Psoas muscle (tissue), 8 donors: ENCODE results near the gene AATF. TPM values are rescaled to one million over a fixed set of nuclear protein-coding genes. Genes with fewer than 3 reads are reported as not detected.
A peak's percentile ranks its signal among the peaks of the same experiment; 100 is the strongest.

ENCODE experiments used
- ATAC-seq, 4 donors: fragments of 200-7000 bp; cut with Tn5 transposase; one replicate each; pipeline ENCODE4 v1.9.1; 2020; ENCODE audit warnings: moderate library complexity in 3 of 4, mild to moderate bottlenecking in 2 of 4
- DNase-seq, 2 donors: peaks; one replicate each; pipeline ENCODE4 v3.0.0-alpha.2; 2020
- H3K27ac ChIP-seq: fragments of 200-600 bp; one replicate; pipeline ENCODE4 v1.8.0; 2022
- H3K27me3 ChIP-seq, 3 donors: fragments of 200-600 bp in 1 of 3; one replicate each; pipeline versions ENCODE4 v1.6.1 to v1.8.0; 2013 to 2022; ENCODE audit warnings: low read length in 2 of 3, mild to moderate bottlenecking in 2 of 3, moderate library complexity in 1 of 3; ENCODE audit not compliant: insufficient read depth in 3 of 3
- H3K36me3 ChIP-seq, 2 donors: fragments of 200-600 bp in 1 of 2; one replicate each; pipeline versions ENCODE4 v1.6.1 to v1.8.0; 2013 to 2022; ENCODE audit warnings: low read depth in 1 of 2, mild to moderate bottlenecking in 1 of 2, moderate library complexity in 1 of 2; ENCODE audit not compliant: insufficient read depth in 1 of 2
- H3K4me1 ChIP-seq: fragments of 200-600 bp; one replicate; pipeline ENCODE4 v1.8.0; 2022
- H3K4me3 ChIP-seq: fragments of 200-600 bp; one replicate; pipeline ENCODE4 v1.8.0; 2022; ENCODE audit warnings: mild to moderate bottlenecking
- H3K9me3 ChIP-seq: fragments of 200-600 bp; one replicate; pipeline ENCODE4 v1.8.0; 2022
- WGBS, 3 donors: extraction: QIAGEN DNeasy Blood & Tissue Kit; methylation state at CpG; one replicate each; pipeline versions ENCODE4 v1.1.6 to v1.1.7; 2013; 5-methylcytosine and 5-hydroxymethylcytosine counted together
- intact Hi-C, 2 donors: fragments of 100-400 bp; cut with DNase I; formaldehyde crosslinking; loops; one replicate each; pipeline versions ENCODE4 v1.11.0 to v1.14.2; 2022
- polyA plus RNA-seq, 3 donors: library from polyadenylated mRNA; stranded (reverse); fragments of 200-250 nt; gene quantifications; one replicate each; pipeline ENCODE4 v1.2.3, GENCODE V29; 2013
- total RNA-seq, 4 donors: library from RNA; stranded (reverse); fragmentation: NEBNext Ultra II Directional in 2 of 4; extraction: Animal tissue kit (Norgen Biotek cat#: 25700) in 2 of 4; gene quantifications; one replicate each; pipeline versions ENCODE4 v1.2.1 to v1.2.4, GENCODE V29; 2021 to 2023
- TF ChIP-seq, protein P1 (sequence below): fragments of 200-600 bp; IDR thresholded peaks from one replicate; pipeline ENCODE4 v1.8.0; 2022; ENCODE audit warnings: antibody characterized with exemption
- donor health status: healthy with polysubstance abuse.
- donor health status: DM: no; HTN: no; CAD: no; lungs with moderate emphysema.
- donor health status: Bipolar disorder and iron deficiency.
- donor health status: healthy.
- donor health status: DM: yes; HTN: yes; CAD: no.
- donor health status: DM: no; HTN: no; CAD: no.
- donor health status: DM: no; HTN: no; CAD: no.
- donor health status: DM: yes; HTN: yes; CAD: no.

The AATF gene
- total and polyA plus RNA-seq, 7 donors: 23.5 to 54.8 (median 40.6) TPM

DNA sequence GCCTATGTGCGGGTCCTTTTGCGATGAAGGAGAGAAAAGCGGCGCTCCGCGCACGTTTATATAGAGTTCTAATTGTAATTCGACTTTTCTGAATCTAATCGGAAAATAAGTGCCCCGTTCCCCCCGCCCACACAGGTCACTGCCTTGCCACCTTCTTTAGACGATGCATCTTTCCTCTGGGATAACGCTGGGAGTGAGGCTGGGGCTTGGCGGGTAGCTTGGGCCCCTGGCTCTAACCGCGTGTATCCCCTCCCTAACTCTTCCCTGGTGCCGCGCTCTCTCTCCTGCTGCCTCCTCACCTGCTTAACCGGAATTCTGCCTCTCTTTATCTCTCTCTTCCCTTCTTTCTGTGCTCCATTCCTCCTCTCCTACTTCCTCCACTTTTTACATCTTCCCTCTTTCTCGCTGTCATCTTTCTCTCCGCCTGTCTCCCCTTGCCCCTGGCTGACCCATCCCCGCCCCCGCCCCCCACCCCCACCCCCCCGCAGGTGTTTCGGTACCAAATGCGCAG is 8.9 kb upstream of the AATF start:
- intact Hi-C loops: loop anchor here in 1 of 2 donors (10.0 kb wide), 2 partner anchors 305 to 405 kb away; partner anchors contain the start of genes MYO19 and PIGW
- WGBS, 3 donors: 3 to 5% (median 4%) methylated on average over 26 of the region's 26 CpGs
- Histone ChIP-seq H3K27ac (no peak overlapping the region), H3K9me3 (no peaks in the 10 kb centered on the region), H3K27me3 (peaks cover 0 to 100% (median 80%) of the 10 kb centered on the region in 3 donors), H3K36me3 (no peaks in the 10 kb centered on the region), H3K4me3 (no peak overlapping the region), H3K4me1 (peaks cover 49% of the 10 kb centered on the region)
- TF ChIP-seq, protein P1, sequence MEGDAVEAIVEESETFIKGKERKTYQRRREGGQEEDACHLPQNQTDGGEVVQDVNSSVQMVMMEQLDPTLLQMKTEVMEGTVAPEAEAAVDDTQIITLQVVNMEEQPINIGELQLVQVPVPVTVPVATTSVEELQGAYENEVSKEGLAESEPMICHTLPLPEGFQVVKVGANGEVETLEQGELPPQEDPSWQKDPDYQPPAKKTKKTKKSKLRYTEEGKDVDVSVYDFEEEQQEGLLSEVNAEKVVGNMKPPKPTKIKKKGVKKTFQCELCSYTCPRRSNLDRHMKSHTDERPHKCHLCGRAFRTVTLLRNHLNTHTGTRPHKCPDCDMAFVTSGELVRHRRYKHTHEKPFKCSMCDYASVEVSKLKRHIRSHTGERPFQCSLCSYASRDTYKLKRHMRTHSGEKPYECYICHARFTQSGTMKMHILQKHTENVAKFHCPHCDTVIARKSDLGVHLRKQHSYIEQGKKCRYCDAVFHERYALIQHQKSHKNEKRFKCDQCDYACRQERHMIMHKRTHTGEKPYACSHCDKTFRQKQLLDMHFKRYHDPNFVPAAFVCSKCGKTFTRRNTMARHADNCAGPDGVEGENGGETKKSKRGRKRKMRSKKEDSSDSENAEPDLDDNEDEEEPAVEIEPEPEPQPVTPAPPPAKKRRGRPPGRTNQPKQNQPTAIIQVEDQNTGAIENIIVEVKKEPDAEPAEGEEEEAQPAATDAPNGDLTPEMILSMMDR: no peak
- DNase-seq: no peak
- no peak for ATAC-seq

DNA sequence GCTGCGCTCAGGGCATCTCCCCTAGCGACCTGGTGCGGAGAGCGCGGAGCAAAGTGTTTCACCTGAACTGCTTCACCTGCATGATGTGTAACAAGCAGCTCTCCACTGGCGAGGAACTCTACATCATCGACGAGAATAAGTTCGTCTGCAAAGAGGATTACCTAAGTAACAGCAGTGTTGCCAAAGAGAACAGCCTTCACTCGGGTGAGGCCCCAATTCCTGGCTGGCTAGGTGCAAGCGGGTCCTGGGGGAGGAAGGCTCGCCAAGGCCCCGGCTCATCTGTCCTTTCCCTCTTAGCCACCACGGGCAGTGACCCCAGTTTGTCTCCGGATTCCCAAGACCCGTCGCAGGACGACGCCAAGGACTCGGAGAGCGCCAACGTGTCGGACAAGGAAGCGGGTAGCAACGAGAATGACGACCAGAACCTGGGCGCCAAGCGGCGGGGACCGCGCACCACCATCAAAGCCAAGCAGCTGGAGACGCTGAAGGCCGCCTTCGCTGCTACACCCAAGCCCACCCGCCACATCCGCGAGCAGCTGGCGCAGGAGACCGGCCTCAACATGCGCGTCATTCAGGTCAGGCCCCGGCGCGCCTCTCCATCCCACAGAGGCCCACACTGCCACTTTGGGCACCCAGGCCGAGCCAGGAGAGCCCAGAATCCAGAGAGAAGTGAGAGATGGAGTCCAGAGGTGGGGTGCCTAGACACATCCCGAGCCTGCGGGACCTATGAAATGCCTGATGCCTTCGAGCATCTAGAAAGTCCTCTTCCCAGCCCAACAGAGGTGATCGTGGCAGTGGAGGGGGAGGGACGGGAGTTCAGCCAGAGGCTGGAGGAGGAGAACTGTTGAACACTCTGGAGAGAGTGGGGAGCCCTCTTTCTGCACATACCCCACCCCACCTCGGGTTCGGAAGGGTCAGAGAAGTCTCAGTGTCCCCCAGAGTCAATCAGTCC is 8.2 kb upstream of the AATF start:
- DNase-seq (no peak), ATAC-seq (no peak)
- Histone ChIP-seq H3K27ac (no peak overlapping the region), H3K4me1 (peaks cover 47% of the 10 kb centered on the region), H3K4me3 (no peak overlapping the region), H3K36me3 (no peaks in the 10 kb centered on the region), H3K9me3 (no peaks in the 10 kb centered on the region), H3K27me3 (peaks cover 0 to 100% (median 73%) of the 10 kb centered on the region in 3 donors)
- TF ChIP-seq, protein P1: no peak
- WGBS, 3 donors: 3 to 5% (median 4%) methylated on average over 52 of the region's 52 CpGs
- intact Hi-C loops: loop anchor here in 1 of 2 donors (10.0 kb wide), 2 partner anchors 306 to 406 kb away; partner anchors contain the start of genes MYO19 and PIGW

DNA sequence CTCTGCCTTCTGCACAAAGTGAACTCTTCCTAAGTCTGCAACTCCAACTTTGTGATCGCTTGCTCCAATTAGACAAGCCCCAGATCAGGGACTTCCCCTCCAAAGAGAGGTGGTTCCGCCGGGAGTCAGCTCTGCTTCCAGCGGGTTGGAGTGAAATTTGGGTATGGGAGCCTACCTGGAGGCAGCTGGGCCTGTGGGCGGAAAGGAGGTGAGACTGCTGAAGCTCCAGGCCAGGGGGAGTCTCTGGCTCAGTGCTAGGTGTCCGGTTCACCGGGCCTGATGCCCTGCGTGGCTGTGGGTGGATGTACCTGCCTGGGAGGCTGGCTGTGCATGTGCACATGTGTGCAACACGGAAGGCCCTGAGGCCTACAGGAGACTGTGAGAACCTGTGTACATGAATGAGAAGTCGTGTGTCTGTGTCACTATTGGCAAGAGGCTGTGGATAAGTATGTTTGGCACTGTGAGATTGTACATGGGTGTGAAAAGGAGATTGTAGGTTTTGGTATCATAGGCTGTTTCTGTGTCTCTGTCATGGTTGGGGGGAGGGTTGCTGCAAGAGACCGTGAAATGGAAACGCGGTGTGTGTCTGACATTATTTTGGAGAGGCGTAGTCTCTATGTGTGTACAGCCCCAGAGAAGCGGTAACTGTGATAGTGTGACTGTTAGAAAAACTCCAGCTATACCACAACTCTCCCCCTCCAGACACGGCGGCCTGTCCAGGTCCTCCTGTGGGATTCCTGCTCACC is 7.3 kb upstream of the AATF start:
- Histone ChIP-seq H3K27me3 (peaks cover 0 to 100% (median 71%) of the 10 kb centered on the region in 3 donors), H3K4me1 (peaks cover 39% of the 10 kb centered on the region), H3K4me3 (peak overlapping the region; percentile 45), H3K36me3 (no peaks in the 10 kb centered on the region), H3K27ac (no peak overlapping the region), H3K9me3 (no peaks in the 10 kb centered on the region)
- ATAC-seq (no peak), DNase-seq (no peak)
- intact Hi-C loops: loop anchor here in 1 of 2 donors (10.0 kb wide), 2 partner anchors 307 to 407 kb away; partner anchors contain the start of genes MYO19 and PIGW
- TF ChIP-seq, protein P1: no peak
- WGBS, 3 donors: 16 to 19% (median 19%) methylated on average over 17 of the region's 17 CpGs

DNA sequence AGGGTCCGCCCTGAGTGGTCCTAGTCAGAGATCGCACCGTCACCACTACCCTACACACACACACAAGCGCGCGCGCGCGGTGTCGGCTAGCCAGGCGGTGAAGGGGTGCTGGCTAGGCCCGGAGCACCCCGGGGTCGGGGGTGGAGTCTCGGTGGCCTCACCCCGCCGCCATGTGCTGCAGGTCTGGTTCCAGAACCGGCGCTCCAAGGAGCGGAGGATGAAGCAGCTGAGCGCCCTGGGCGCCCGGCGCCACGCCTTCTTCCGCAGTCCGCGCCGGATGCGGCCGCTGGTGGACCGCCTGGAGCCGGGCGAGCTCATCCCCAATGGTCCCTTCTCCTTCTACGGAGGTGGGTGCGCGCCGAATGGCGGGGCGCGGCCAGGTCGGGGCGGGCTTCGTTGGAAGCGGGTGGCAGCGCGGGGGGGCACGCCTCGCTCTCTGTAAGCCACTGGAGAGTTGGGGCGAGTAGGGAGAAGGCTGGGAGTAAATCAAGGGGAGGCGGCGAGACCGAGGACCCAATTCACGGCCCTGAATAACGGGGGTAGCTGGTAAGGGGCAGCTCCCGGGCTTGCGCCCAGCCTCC is 6.6 kb upstream of the AATF start:
- Histone ChIP-seq H3K4me1 (peaks cover 35% of the 10 kb centered on the region), H3K27ac (no peak overlapping the region), H3K9me3 (no peaks in the 10 kb centered on the region), H3K4me3 (peak overlapping the region; percentile 45), H3K36me3 (no peaks in the 10 kb centered on the region), H3K27me3 (peaks cover 4 to 100% (median 71%) of the 10 kb centered on the region in 3 donors)
- ATAC-seq (no peak), DNase-seq (no peak)
- intact Hi-C loops: loop anchor here in 1 of 2 donors (10.0 kb wide), 2 partner anchors 307 to 407 kb away; partner anchors contain the start of genes MYO19 and PIGW
- 4 to 5% (median 5%) methylated on average over 44 to 57 of the region's 57 CpGs for WGBS, 3 donors
- TF ChIP-seq, protein P1: no peak
